HG02885 (cell line): Measurements from ENCODE around the gene NSUN2.

Source experiments
- ATAC-seq: cut with Tn5 transposase; IDR thresholded peaks from one replicate; pipeline ENCODE4 v1.9.1; 2021; ENCODE audit warnings: mild to moderate bottlenecking; ENCODE audit not compliant: unreplicated experiment, poor library complexity

The NSUN2 gene

GRCh38 chr5:6607559-6607936 is 25.3 kb downstream of the NSUN2 start:
- no peak for ATAC-seq

- no peak for ATAC-seq
Measured at GRCh38 chr5:6606884-6607558, 25.8 kb downstream of the NSUN2 start.

- ATAC-seq = no peak
Measured at GRCh38 chr5:6604946-6605345, 27.9 kb downstream of the NSUN2 start.

- no peak for ATAC-seq
Measured at GRCh38 chr5:6604341-6604740, 28.5 kb downstream of the NSUN2 start.

GRCh38 chr5:6603643-6604042 is 29.2 kb downstream of the NSUN2 start:
- no peak for ATAC-seq

- no peak for ATAC-seq
Measured at GRCh38 chr5:6602441-6602840, 30.4 kb downstream of the NSUN2 start.

GRCh38 chr5:6601816-6602215 is 31.0 kb downstream of the NSUN2 start:
- ATAC-seq = no peak

- ATAC-seq = no peak
Measured at GRCh38 chr5:6601271-6601670, 31.6 kb downstream of the NSUN2 start.

GRCh38 chr5:6599739-6600138 is 33.1 kb downstream of the NSUN2 start:
- ATAC-seq = no peak

GRCh38 chr5:6598351-6598900 is 34.4 kb downstream of the NSUN2 start:
- ATAC-seq = no peak

- ATAC-seq = no peak
Measured at GRCh38 chr5:6597557-6597956, 35.3 kb downstream of the NSUN2 start.

- ATAC-seq = no peak
Measured at GRCh38 chr5:6596388-6596787, 36.5 kb downstream of the NSUN2 start.

GRCh38 chr5:6595405-6595804 is 37.4 kb downstream of the NSUN2 start:
- no peak for ATAC-seq

GRCh38 chr5:6594066-6594465 is 38.8 kb downstream of the NSUN2 start:
- ATAC-seq = no peak

GRCh38 chr5:6593148-6594016 is 39.5 kb downstream of the NSUN2 start:
- no peak for ATAC-seq

- no peak for ATAC-seq
Measured at GRCh38 chr5:6592601-6593000, 40.2 kb downstream of the NSUN2 start.

- ATAC-seq = no peak
Measured at GRCh38 chr5:6591671-6592288, 41.1 kb downstream of the NSUN2 start.

- ATAC-seq = no peak
Measured at GRCh38 chr5:6590581-6590980, 42.3 kb downstream of the NSUN2 start.

- no peak for ATAC-seq
Measured at GRCh38 chr5:6587171-6587570, 45.7 kb downstream of the NSUN2 start.

GRCh38 chr5:6586647-6587042 is 46.2 kb downstream of the NSUN2 start:
- no peak for ATAC-seq
